Kidney tubule cell (primary cell): ENCODE results near the gene WIPF1.
"Not testable (repeated sequence)": the region's sequence is repeated elsewhere in the genome, so short reads cannot be mapped to it uniquely, and the experiment has no call there.

Source experiments
- DNase-seq: peaks from one replicate; pipeline ENCODE4 v3.0.0-alpha.2; 2018; ENCODE audit warnings: low spot score

WIPF1 gene

DNA sequence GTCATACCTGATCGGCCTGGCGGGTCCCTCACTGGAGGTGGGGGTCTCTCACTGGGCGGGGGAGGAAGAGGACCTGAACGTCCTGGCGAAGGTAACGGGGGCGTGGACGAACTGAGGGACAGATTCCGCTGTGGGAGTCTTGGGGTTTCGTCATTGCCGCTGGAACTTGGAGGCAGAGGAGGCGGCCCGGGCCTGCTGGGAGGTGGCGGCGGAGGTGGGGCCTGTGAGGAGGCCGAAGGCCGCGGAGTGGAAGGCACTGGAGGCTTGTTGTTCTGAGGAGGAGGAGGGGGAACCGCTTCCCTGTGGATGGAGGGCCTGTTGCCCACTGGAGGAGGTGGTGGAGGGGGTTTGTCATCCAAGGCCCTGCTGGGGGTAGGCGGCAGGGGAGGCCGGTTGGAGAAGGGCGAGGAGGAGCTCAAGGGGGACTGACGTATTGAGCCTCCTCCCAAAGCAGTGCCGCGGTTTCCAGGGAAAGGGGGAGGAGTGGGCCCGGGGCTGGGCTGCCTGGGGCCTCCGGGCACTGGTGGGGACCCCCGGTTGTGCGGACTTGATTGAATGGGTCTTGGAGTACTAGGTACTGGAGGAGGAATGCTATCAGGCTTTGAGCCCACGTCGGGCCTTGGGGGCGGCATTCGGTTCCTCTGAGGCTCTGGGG, 25.8 kb downstream of the WIPF1 start:
- no peak for DNase-seq

DNA sequence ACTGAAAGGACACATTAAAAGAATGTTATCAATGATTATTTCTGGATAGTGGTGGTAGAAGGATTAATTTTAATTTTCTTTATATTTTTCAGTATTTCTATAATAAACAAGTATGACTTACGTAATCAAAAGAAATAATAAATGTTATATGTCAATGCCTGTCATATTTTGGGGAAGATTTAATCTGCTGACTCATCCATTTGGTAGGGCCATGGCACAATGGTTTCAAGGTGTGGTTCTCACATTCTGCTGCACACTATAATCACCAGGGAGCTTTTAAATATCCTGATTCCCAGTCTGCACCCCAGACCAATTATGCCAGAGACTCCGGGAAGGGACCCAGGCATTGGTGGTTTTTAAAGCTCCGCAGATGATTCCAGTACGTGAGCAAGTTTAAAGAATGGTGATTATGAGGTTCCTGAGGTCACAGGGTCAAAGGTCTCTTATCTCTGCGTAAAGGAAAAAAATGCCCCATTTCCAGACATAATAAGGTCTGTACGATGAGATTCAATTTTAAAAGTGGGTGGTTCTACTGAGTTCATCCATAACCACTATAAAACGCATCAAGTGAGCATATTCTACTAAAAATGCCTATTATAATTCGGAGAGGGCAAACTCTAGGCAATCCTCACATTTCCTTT, 27.2 kb downstream of the WIPF1 start:
- no peak for DNase-seq

DNA sequence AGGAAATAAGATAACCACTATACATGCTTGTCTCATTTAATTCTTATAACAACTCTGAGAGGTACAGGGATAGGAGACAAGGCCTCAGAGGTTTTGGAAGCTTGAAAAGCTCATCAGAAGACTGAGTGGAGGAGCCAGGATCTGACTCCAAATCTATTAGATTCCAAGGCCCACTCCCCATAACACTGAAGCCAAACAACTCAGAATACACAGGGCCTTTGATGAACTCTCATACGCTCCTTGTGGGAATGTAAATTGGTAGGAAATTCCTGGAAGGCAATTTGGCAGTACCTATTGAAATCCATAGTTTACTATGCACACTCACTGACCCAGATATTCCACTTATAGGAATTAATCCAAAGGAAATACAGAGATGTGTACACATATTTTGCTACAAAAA, 27.9 kb downstream of the WIPF1 start:
- no peak for DNase-seq

DNA sequence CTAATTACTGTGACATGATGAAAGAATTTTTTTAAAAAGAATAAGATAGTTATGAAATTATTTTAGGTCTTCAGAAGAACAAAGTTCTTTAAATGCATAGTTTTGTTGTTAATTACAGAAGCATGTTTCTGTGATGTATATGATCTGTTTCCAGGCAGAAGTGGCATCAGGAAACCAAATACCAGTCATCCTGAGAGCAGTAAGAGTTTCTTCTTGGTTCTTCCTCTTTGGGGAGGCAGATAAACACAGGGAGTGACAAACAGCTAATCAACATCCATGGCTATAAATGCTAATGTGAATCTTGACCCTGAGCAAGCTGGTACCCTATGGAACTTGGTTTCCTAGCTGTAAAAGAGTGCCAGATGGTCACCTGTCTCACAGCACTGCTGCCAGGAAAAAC, 29.2 kb downstream of the WIPF1 start:
- DNase-seq = no peak

DNA sequence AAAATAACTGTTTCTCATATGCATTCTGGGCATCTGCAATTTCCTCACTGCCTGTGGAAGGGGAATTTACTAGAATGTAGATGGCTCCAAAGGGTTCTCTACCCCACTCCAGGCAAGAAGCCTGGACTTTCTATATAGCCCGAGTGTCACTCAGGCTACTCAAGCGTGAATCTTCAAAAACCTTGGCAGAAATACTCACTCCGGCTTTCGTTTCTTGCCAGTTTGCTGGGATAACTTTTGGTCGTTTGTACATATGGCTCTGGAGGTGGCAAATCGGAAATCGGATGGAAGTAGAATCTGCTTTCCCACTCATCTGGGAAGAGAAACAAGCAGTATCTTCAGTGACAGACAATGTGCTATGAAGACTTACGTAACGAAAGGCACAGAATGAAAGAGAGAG, 30.7 kb downstream of the WIPF1 start:
- DNase-seq = no peak

DNA sequence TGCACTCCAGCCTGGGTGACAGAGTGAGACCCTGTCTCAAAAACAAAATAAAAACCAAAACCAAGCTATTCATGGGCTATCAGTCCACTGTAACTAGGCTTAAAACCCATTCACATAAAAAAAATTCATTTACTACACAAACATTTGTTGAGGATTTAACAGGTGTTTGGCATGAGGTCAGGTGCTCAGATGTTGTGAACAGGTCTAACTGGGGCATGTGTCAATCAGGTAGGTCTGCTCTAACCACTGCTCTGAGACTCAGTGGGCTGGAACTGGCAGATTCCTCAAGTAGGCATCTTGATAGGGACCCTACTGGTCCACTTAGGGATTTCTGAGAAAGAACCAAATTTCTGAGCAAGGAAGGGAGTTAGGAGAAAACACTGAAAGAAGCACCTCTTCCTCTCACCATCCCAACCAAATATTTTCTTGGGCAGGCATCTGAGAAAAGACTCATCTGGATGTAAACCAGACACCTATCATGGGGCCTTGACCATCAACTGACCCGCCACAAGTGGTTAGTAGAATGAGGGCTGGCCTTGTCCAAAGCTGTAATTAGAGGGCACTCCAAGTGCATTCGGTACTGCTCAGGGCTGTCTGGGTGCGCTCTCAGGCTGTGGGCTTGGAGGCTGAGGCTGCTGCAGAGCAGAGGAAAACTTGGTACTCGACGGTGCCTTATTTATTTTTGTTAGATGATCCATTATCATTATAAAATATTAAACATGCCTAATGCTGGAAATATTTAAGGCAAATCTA, 33.9 kb downstream of the WIPF1 start:
- DNase-seq = no peak

DNA sequence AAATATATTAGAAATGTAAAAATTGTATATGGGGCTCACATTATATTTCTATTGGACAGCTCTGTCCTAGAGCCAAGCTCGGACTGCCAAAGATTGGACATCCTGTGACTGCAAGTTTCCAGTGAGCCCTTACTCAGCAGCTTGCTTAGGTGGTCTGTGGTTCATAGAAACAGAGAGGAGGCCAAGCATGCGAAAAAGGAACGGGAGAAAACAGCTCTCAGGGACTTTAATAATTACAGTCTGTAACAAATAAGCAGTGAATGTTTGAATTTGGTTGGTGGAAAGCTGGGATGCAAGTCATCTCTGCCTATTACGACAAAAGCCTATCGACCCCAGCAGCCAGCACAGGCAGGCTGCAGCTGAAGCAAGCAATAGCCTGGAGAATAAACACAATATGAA, 35.6 kb downstream of the WIPF1 start:
- no peak for DNase-seq

DNA sequence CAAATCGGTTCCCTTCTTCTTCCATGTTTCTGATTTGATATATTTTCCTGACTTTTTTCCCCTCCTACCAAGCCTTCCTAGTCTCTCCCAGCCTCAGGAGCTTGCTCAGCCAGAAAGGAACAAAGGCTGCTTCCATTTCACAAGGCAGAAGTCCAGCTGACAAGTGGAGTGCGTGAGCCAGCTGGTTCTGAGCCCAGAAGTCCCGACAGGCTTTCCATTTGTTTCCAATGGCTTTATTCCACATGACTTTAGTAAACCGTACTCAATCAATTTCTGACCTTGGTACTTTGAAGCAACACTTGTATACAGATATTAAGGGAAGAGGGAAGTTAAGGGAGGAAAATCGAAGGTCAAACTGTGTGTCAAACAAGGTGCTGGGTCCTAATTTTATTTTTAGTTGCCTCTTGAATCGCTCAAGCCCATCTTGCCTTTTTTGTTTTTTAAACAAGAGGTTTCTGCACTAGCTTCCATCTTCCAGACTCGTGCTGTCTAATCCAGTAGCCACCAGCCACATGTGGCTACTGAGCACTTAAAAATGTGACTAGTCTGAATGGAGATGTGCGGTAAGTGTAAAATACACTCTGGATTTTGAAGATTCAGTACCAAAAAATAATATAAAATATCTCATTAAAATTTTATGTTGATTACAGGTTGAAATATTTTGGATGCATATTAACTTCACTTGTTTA, 36.2 kb downstream of the WIPF1 start:
- no peak for DNase-seq

DNA sequence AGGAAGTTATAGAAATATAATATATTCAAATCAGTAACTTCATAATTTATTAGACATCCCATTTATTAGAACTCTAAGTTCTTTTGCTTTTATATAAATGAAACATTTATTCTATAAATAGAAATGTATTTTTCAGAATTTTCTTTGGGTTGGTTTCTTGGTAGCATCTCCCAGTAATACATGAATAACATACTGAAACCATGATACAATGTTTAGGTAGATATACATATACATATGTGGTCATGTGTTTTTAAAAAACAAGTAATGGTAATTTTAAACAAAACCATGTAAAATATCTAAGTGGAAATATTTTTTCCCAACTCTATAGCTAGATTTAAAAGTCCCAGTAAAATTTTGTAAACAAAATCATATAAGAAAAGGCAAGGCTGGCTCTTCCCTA, 36.9 kb downstream of the WIPF1 start:
- DNase-seq = no peak

DNA sequence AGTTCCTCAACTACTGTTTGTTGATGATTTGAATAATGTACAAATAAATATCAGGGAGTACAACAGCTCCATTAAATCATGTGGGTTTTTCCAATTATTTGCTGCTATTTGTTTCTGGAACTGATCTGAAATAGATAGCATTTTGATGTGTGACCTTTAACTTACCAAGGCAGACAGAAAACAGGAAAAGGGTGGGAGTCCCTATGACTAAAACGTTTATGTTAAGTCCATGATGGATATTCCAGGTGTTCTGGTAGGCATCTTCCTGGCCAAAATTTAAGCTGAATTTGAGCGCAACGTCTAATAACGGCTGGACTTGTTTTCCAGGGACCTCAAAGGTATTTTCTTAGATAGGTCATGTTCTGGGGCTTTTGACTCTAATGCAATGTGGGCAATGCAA, 41.6 kb downstream of the WIPF1 start:
- no peak for DNase-seq

DNA sequence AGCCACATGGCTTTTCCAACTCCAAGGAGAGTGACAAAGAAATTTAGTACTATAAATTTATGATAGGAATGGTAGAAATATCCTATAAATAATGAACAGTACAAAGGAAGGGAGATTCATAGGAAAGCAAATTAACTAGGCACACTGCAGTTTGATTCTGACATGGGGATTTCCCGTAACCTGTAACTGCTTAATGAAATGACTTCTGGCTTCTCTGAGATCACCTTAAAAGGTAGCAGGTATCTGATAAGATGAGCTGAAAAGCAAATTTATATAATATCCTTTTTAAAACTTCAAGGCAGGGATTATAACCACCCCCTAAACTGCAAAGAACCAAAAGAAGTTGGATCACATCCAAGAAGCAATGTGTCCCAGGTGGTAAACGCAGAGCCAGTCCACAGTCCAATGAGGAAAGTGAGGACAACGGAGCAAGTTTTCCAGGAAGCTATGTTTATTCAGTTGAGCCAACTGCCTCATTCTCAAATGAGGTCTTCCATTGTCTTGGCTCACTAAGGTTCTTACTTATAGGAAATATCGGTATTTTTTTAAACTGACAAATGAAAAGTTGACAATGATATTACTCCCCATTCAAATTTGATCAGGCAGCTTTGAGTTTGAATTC, 43.0 kb downstream of the WIPF1 start:
- peak; percentile 8 for DNase-seq

DNA sequence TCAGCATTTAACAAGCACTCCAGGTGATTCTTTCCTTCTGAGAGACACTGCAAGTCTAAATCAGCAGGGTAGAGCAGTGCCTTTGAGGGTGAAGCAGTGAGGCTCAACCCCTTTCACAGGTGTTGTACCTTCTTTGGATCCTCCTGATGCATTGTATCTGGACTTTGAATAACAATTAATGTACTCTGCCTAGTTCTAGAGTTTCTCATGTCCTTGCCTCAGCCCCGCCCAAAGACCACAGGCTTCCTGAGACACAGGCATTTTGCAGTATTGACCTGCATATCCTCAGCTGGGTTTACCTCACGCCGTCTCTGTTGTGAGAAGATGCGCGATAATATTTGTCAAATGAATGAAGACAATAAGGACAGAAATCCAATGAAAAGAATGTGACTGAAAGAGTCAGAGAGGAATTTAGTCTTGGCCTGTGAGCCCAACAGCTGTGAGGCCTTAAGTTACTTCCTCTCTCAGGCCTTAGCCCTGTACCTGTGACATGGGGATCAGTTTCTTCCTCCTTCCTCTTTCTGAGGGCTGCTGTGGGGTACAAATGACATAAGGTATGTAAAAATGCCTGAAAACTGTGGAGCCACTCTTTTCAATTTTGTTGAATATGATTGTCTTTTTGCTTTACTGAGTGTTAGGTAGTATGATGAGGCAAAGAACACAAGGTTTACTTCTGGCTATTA, 43.7 kb downstream of the WIPF1 start:
- no peak for DNase-seq

DNA sequence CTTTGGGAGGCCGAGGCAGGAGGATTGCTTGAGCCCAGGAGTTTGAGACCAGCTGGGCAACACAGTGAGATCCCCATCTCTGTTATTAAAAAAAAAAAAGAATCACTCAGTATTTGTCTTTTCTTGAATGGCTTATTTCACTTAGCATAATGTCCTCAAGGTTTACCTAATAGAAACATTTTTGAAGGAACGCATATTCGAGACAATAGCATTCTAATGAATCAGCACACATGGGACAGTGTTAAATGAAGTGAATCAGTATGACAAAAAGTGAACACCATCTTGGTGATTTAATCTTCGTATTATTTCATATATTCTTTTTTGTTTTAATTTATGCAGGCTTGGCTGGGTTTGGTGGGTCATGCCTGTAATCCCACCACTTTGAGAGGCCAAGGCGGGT, 44.7 kb downstream of the WIPF1 start:
- peak; percentile 55 for DNase-seq

DNA sequence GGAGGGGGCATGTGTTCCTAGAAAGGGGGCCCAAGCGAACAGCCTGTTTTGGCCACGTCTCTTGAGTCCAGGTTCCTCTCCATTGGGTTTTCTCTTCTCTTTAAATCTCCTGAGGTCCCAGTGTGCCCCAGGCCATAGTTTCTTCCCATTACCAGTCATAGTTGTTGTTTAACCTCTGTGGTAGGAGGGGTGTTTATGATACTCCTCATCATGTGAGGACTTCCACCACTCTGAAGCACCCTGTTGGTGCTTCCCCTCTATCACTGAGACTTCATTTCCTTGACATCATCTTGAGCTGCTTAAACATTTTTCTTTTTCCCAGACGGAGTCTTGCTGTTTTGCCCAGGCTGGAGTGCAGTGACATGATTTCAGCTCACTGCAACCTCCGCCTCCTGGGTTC, 45.9 kb downstream of the WIPF1 start:
- no peak for DNase-seq

DNA sequence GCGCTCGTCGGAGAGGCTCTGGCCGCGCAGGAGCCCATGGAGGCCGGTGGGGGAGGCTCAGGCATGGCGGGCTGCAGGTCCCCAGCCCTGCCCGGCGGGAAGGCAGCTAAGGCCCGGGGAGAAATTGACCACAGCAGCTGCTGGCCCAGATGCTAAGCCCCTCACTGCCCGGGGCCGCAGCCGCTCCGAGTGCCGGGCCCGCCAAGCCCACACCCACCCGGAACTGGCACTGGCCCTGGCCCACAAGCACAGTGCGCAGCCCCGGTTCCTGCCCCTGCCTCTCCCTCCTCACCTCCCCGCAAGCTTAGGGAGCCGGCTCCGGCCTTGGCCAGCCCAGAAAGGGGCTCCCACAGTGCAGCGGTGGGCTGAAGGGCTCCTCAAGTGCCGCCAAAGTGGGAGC, 49.0 kb downstream of the WIPF1 start:
- DNase-seq = not testable (repeated sequence)

DNA sequence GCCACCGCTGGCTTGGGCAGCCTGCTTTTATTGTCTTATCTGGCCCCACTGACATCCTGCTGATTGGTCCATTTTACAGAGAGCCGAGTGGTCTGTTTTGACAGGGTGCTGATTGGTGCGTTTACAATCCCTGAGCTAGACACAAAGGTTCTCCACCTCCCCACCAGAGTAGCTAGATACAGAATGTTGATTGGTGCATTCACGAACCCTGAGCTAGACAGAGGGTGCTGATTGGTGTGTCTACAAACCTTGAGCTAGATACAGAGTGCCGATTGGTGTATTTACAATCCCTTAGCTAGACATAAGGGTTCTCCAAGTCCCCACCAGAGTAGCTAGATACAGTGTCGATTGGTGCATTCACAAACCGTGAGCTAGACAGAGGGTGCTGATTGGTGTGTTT, 49.6 kb downstream of the WIPF1 start:
- DNase-seq = not testable (repeated sequence)

DNA sequence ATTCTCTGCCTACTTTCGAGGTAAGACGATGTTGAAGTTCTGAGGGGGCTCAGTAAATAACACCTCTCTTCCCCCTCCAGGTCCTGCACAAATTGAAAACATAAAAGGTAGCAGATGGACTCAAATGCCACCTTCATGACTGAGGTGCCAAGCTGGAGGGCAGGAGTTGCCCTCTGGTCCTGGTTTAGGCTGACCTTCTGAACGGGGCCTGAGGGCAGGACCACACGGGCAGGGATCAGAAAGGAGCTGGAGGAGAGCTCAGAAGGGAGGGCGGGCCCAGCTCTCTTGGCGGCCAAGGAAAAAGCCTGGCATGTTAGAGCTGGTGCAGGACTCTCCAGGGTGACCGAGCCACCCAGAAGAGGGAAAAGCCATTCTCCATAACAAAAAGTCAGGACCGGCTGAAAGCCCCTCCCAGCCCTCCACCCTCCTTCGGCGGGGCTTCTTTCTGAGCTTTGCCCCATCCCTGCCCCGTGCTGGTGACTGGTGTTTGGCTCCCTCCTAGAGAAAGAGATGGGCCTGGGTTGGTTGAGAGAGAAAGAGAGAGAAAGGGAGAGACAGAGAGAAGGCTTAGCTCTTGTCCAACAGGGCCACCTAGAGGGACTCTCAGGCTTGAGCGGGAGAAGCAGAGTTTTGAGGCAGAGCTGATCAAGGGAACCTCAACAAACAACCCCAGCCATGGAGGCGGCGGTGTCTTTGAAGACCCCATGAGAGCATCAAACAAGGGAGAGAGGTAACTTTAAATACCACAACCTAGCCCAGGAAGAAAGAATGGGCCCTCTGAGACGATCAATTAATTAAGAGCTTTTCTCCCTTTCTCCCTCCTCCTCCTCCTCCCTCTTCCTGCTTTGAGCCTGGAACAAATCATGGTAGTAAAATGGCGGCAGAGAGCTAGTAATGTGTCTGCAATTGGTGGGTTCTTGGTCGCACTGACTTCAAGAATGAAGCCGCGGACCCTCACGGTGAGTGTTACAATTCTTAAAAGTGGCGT, 50.8 kb downstream of the WIPF1 start:
- DNase-seq = peak; percentile 33

DNA sequence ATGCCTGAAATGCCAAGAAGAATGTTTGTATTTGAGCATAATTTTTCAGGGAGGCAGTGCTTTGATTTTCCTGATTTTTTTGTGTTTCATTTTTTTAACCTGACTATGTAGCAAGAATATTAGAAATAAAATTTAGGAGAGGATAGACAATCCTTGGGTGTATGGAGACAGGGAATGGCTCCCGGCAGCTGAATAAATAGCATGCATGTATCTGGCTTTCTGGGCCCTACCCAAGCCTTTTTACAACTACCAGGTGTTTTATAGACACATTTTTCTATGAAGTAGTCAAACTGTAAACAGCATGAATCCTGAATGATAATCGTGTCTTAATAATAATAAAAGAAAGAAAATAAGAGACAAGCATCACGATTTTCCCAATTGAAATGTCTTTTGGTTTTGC, 52.4 kb downstream of the WIPF1 start:
- no peak for DNase-seq

DNA sequence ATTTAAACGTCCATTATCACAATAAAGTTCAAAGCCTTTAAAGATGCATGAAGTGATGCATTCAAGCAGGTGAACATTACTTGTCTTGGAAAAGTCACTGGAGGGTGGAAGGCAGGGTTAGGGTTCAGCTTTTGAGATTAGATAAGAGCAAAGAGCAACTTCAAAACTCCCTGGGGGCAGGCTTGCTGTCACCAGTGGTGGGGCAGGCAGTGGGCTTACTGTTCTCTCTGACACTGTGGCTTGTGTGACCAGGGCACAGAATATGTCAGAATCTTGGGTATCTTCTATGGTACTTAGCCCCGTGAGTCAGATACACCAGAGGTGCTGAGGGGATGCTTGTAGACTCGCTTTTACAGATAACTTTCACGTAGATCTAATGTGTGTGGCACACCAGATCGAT, 52.8 kb downstream of the WIPF1 start:
- DNase-seq = no peak

DNA sequence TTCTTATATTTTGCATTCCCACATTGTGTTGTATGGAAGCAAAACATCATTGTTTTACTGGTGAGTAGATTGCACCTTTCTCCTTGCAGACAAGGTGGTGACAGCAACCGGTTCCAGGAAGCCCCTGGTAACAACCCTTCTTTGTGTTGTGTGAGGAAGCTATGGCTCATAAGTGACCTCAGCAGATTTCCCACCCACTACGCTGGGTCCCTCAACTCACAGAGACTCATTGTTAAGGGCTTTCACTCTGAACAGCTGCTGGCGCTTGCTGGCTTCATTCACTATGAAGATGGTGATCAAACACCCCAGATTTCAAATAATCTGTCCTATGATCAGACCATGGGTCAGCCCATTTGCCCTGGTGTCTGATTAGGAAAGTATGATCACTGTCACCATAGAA, 53.4 kb downstream of the WIPF1 start:
- DNase-seq = no peak

DNA sequence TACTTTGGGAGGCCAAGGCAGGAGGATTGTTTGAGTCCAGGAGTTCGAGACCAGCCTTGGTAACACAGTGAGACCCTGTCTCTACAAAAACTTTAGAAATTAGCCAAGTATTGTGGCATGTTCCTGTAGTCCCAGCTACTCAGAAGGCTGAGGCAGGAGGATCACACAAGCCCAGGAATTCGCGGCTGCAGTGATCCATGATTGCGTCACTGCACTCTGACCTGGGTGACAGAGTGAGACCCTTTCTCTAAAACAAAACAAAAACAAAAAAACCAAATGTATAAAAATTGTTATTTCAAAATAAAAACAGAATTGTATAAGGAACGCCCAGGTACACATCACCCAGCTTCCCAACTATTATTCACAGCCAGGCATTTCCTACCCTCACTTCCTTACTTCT, 56.7 kb downstream of the WIPF1 start:
- no peak for DNase-seq
